HG03066 (cell line): Measurements from ENCODE around the gene NFATC4.
"Not testable (repeated sequence)": the region's sequence is repeated elsewhere in the genome, so short reads cannot be mapped to it uniquely, and the experiment has no call there.

ENCODE experiments used
- ATAC-seq: cut with Tn5 transposase; IDR thresholded peaks from one replicate; pipeline ENCODE4 v1.9.1; 2021; ENCODE audit warnings: low read depth; ENCODE audit not compliant: unreplicated experiment

Gene NFATC4

GRCh38 chr14:24367514-24368211, at the start of gene NFATC4:
Gene NFATC4, plus strand, starts transcription at chr14:24368184. Its CDS starts 157 bp downstream, at chr14:24368341.
- ATAC-seq, result no peak

- no peak for ATAC-seq
Observed at GRCh38 chr14:24321212-24321975, 46.6 kb upstream of the NFATC4 start.

- no peak for ATAC-seq
Observed at GRCh38 chr14:24322672-24323071, 45.3 kb upstream of the NFATC4 start.

- ATAC-seq, result no peak
Observed at GRCh38 chr14:24323341-24323740, 44.6 kb upstream of the NFATC4 start.

- no peak for ATAC-seq
Observed at GRCh38 chr14:24324024-24324423, 44.0 kb upstream of the NFATC4 start.

GRCh38 chr14:24325041-24325530, 42.9 kb upstream of the NFATC4 start:
- no peak for ATAC-seq

- no peak for ATAC-seq
Observed at GRCh38 chr14:24325963-24326362, 42.0 kb upstream of the NFATC4 start.

GRCh38 chr14:24327303-24327702, 40.7 kb upstream of the NFATC4 start:
- no peak for ATAC-seq

GRCh38 chr14:24327914-24328313, 40.1 kb upstream of the NFATC4 start:
- not testable (repeated sequence) for ATAC-seq

- no peak for ATAC-seq
Observed at GRCh38 chr14:24329073-24329663, 38.8 kb upstream of the NFATC4 start.

- ATAC-seq, result no peak
Observed at GRCh38 chr14:24329736-24330135, 38.2 kb upstream of the NFATC4 start.

- no peak for ATAC-seq
Observed at GRCh38 chr14:24330973-24331674, 36.9 kb upstream of the NFATC4 start.

- ATAC-seq, result no peak
Observed at GRCh38 chr14:24331731-24332267, 36.2 kb upstream of the NFATC4 start.

GRCh38 chr14:24332268-24332993, 35.6 kb upstream of the NFATC4 start:
- ATAC-seq, result peak; percentile 70

- ATAC-seq, result no peak
Observed at GRCh38 chr14:24334431-24335291, 33.3 kb upstream of the NFATC4 start, which contains the start of gene ADCY4. Gene ADCY4, minus strand, starts transcription at chr14:24335071. Its CDS starts 419 bp downstream, at chr14:24334652.

GRCh38 chr14:24335461-24336171, 32.4 kb upstream of the NFATC4 start:
- ATAC-seq, result no peak

GRCh38 chr14:24337144-24337823, 30.7 kb upstream of the NFATC4 start:
- ATAC-seq, result no peak

- ATAC-seq, result no peak
Observed at GRCh38 chr14:24337824-24338175, 30.2 kb upstream of the NFATC4 start.
